ENCODE data around the gene SPRED2.

- TF ChIP-seq PATZ1 (CRISPR knock-in tag; IDR thresholded peaks at IDR 0.05; ENCODE audit: borderline replicate concordance) (no peak), TCF4 (CRISPR knock-in tag; IDR thresholded peaks at IDR 0.05; ENCODE audit: borderline replicate concordance) (no peak), ZFP30 (CRISPR knock-in tag; IDR thresholded peaks at IDR 0.05) (no peak), ZFP3 (CRISPR knock-in tag; IDR thresholded peaks at IDR 0.05) (no peak), GLIS3 (CRISPR knock-in tag; IDR thresholded peaks at IDR 0.05) (no peak), ZC3H10 (CRISPR knock-in tag; IDR thresholded peaks at IDR 0.05) (no peak), CREB5 (CRISPR knock-in tag; IDR thresholded peaks at IDR 0.05; ENCODE audit: low read depth) (no peak), SNAI2 (CRISPR knock-in tag; IDR thresholded peaks at IDR 0.05) (no peak), ISL1 (CRISPR knock-in tag; IDR thresholded peaks at IDR 0.05) (no peak), TOX (CRISPR knock-in tag; IDR thresholded peaks at IDR 0.05; ENCODE audit: borderline replicate concordance) (no peak)
Measured at GRCh38 chr2:65402323-65402722, 30.1 kb downstream of the SPRED2 start.

Data from SK-N-SH treated with all-trans-retinoic acid at 6 μM for 48 hours (cell line).